Measurements from ENCODE around the gene GPATCH1. TPM values are rescaled to one million over a fixed set of nuclear protein-coding genes. Genes with fewer than 3 reads are reported as not detected.

GPATCH1 gene
- total RNA-seq, 1 experiment from 2014 or later: 34.7 TPM

- Histone ChIP-seq H3K27ac (ENCODE audit: low read length) (no peak overlapping the region), H3K36me3 (ENCODE audit: control insufficient read depth, insufficient read depth, low read length) (peaks cover 2% of the 10 kb centered on the region; the same call in 1 of the 2 replicates), H3K4me1 (ENCODE audit: control insufficient read depth, insufficient read depth, low read length) (peaks cover 9% of the 10 kb centered on the region), H3K9me3 (ENCODE audit: control insufficient read depth, insufficient read depth, low read depth, low read length) (no peaks in the 10 kb centered on the region), H3K27me3 (ENCODE audit: control insufficient read depth, insufficient read depth, low read length) (no peaks in the 10 kb centered on the region), H3K4me3 (ENCODE audit: low read depth in 2 of 2, low read length in 2 of 2) (no peak overlapping the region)
- BruUV-seq (replicated peaks): no TSS peak
- in situ Hi-C loops (cut with HindIII; ENCODE audit: low pct_unique_long_range_greater_than_20kb, low sequenced_read_pairs) (no loop called here), intact Hi-C loops (cut with micrococcal nuclease; ENCODE audit: unreplicated experiment) (no loop called here)
- POLR2A ChIA-PET: no interaction called here
- ATAC-seq (peak; percentile 64), DNase-seq (ENCODE audit: low read depth, low spot score) (no peak)
- CTCF ChIA-PET: no interaction called here
- TF ChIP-seq POLR2AphosphoS5 (IDR thresholded peaks at IDR 0.05; ENCODE audit: low read depth, low read length): no peak
These were observed 52.6 kb downstream of the GPATCH1 start for GRCh38 chr19:33133438-33134031.

GRCh38 chr19:33134571-33135041 is 53.6 kb downstream of the GPATCH1 start:
- BruUV-seq (replicated peaks): no TSS peak
- POLR2A ChIA-PET: interaction anchor here (0.6 kb wide), 1 partner anchor 149 kb away, joined by 5 read pairs; no protein-coding TSS in a partner anchor
- Histone ChIP-seq H3K27me3 (ENCODE audit: control insufficient read depth, insufficient read depth, low read length) (no peaks in the 10 kb centered on the region), H3K36me3 (ENCODE audit: control insufficient read depth, insufficient read depth, low read length) (peaks cover 2% of the 10 kb centered on the region; the same call in 1 of the 2 replicates), H3K9me3 (ENCODE audit: control insufficient read depth, insufficient read depth, low read depth, low read length) (no peaks in the 10 kb centered on the region), H3K27ac (ENCODE audit: low read length) (no peak overlapping the region), H3K4me1 (ENCODE audit: control insufficient read depth, insufficient read depth, low read length) (peaks cover 9% of the 10 kb centered on the region), H3K4me3 (ENCODE audit: low read depth in 2 of 2, low read length in 2 of 2) (no peak overlapping the region)
- intact Hi-C loops (cut with micrococcal nuclease; ENCODE audit: unreplicated experiment): no loop called here
- TF ChIP-seq REST (IDR thresholded peaks at IDR 0.05; ENCODE audit: insufficient read depth in 1 of 2, low read depth in 2 of 2, low read length in 1 of 2): no peak
- TF ChIP-seq SIN3A (IDR thresholded peaks at IDR 0.05; ENCODE audit: borderline replicate concordance, insufficient read depth, low read depth, low read length): no peak
- no peak for TF ChIP-seq POLR2AphosphoS5 (IDR thresholded peaks at IDR 0.05; ENCODE audit: low read depth, low read length)
- TF ChIP-seq CTCF (IDR thresholded peaks at IDR 0.05): no peak
- no peak for TF ChIP-seq TCF7L2 (IDR thresholded peaks at IDR 0.05; ENCODE audit: low read depth, low read length)
- ATAC-seq: no peak
- CTCF ChIA-PET: interaction anchor here (0.6 kb wide), 1 partner anchor 11 kb away, joined by 4 read pairs; no protein-coding TSS in a partner anchor
- DNase-seq (ENCODE audit: low read depth, low spot score): no peak
- in situ Hi-C loops (cut with HindIII; ENCODE audit: low pct_unique_long_range_greater_than_20kb, low sequenced_read_pairs): no loop called here

DNA sequence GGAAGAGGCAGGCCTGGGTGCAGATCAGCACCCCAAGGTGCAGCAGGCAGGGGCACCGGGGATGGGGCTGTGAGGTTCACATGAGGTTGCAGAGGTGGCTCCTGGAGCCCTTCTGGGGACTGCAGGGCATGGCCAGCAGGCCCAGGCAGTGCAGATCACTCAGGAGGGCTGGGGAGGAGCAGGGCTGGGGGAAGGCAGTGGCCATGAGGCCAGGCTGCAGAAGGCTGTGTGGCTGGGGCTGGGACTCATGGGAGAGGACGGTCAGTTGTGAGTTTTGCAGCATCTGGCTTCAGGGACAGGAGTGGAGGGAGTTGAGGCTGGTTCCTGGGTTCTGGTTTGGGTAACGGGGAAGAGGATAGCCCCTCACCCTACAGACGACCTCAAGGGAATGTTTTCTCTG is 58.2 kb downstream of the GPATCH1 start:
- ChIA-PET CTCF (interaction anchor here (0.7 kb wide), 1 partner anchor 553 kb away, joined by 3 read pairs; no protein-coding TSS in a partner anchor), POLR2A (no interaction called here)
- ATAC-seq (no peak), DNase-seq (ENCODE audit: low read depth, low spot score) (no peak)
- Histone ChIP-seq H3K27ac (ENCODE audit: low read length) (no peak overlapping the region), H3K27me3 (ENCODE audit: control insufficient read depth, insufficient read depth, low read length) (no peaks in the 10 kb centered on the region), H3K36me3 (ENCODE audit: control insufficient read depth, insufficient read depth, low read length) (no peaks in the 10 kb centered on the region), H3K4me1 (ENCODE audit: control insufficient read depth, insufficient read depth, low read length) (no peaks in the 10 kb centered on the region), H3K9me3 (ENCODE audit: control insufficient read depth, insufficient read depth, low read depth, low read length) (no peaks in the 10 kb centered on the region), H3K4me3 (ENCODE audit: low read depth in 2 of 2, low read length in 2 of 2) (no peak overlapping the region)
- in situ Hi-C loops (cut with HindIII; ENCODE audit: low pct_unique_long_range_greater_than_20kb, low sequenced_read_pairs) (no loop called here), intact Hi-C loops (cut with micrococcal nuclease; ENCODE audit: unreplicated experiment) (no loop called here)
- no peak for TF ChIP-seq REST (IDR thresholded peaks at IDR 0.05; ENCODE audit: insufficient read depth in 1 of 2, low read depth in 2 of 2, low read length in 1 of 2)
- no TSS peak for BruUV-seq (replicated peaks)
